ENCODE measurements around the gene SPINT1.

- TF ChIP-seq GATA2 (IDR thresholded peaks at IDR 0.05; ENCODE audit: low read depth, low read length): no peak
- TF ChIP-seq GATA3 (IDR thresholded peaks at IDR 0.05; ENCODE audit: low read depth, low read length): no peak
Measured at GRCh38 chr15:40846841-40847222, 3.0 kb downstream of the SPINT1 start.
